SK-N-SH treated with all-trans-retinoic acid at 6 μM for 48 hours (cell line): ENCODE results near the gene PLSCR5.

Source experiments
- CSDC2 ChIP-seq: fragments of 250-450 bp; sonication (Bioruptor Pico); IDR thresholded peaks from 2 replicates; pipeline ENCODE4 v1.5.0; 2020; ENCODE audit warnings: mild to moderate bottlenecking, moderate library complexity
- ESRRG ChIP-seq: fragments of 250-450 bp; sonication (Bioruptor Pico); IDR thresholded peaks from 2 replicates; pipeline ENCODE4 v1.6.1; 2021; ENCODE audit warnings: mild to moderate bottlenecking
- ISL1 ChIP-seq: fragments of 250-450 bp; sonication (Bioruptor Pico); IDR thresholded peaks from 2 replicates; pipeline ENCODE4 v2.1.2; 2022; ENCODE audit warnings: mild to moderate bottlenecking, moderate library complexity
- PATZ1 ChIP-seq: fragments of 250-450 bp; sonication (Bioruptor Pico); IDR thresholded peaks from 2 replicates; pipeline ENCODE4 v1.8.0; 2020; ENCODE audit warnings: mild to moderate bottlenecking, moderate library complexity, borderline replicate concordance
- TCF4 ChIP-seq: fragments of 250-450 bp; sonication (Bioruptor Pico); IDR thresholded peaks from 2 replicates; pipeline ENCODE4 v1.8.0; 2021; ENCODE audit warnings: mild to moderate bottlenecking, moderate library complexity, borderline replicate concordance
- ZFP3 ChIP-seq: fragments of 250-450 bp; sonication (Bioruptor Pico); IDR thresholded peaks from 2 replicates; pipeline ENCODE4 v1.5.0; 2020; ENCODE audit warnings: mild to moderate bottlenecking, moderate library complexity
- ZNF565 ChIP-seq: fragments of 450-650 bp; formaldehyde crosslinking; conservative IDR thresholded peaks from 2 replicates; pipeline ENCODE4 v1.5.0; 2020; ENCODE audit warnings: low read depth, mild to moderate bottlenecking, moderate library complexity

- TF ChIP-seq TCF4 (CRISPR knock-in tag) (no peak), ISL1 (CRISPR knock-in tag) (no peak), ZNF565 (CRISPR knock-in tag) (no peak), PATZ1 (no peak), ZFP3 (no peak), ESRRG (CRISPR knock-in tag) (no peak), CSDC2 (CRISPR knock-in tag) (no peak)
Measured at GRCh38 chr3:146544929-146545528, 60.1 kb downstream of the PLSCR5 start.
